ENCODE data around the gene MORN1.

Gene MORN1

GRCh38 chr1:2295526-2295925, 95.8 kb downstream of the MORN1 start:
- Histone ChIP-seq H3K4me3 (replicated peaks; ENCODE audit: low read depth, low read length) (no peak overlapping the region), H3K27me3 (replicated peaks; ENCODE audit: control insufficient read depth, insufficient read depth, low read length) (no peaks in the 10 kb centered on the region), H3K36me3 (ENCODE audit: control insufficient read depth, insufficient read depth, low read length) (no peaks in the 10 kb centered on the region)
- no peak for DNase-seq (ENCODE audit: extremely low read depth, insufficient read length)
- TF ChIP-seq CTCF (IDR thresholded peaks at IDR 0.05; ENCODE audit: insufficient read depth, low read length, poor library complexity, severe bottlenecking), result no peak

- no peak for TF ChIP-seq CTCF (IDR thresholded peaks at IDR 0.05; ENCODE audit: insufficient read depth, low read length, poor library complexity, severe bottlenecking)
- no peak overlapping the region for H3K4me3 ChIP-seq (replicated peaks; ENCODE audit: low read depth, low read length)
- H3K36me3 ChIP-seq (ENCODE audit: control insufficient read depth, insufficient read depth, low read length), result no peaks in the 10 kb centered on the region
- no peak for DNase-seq (ENCODE audit: extremely low read depth, insufficient read length)
- H3K27me3 ChIP-seq (replicated peaks; ENCODE audit: control insufficient read depth, insufficient read depth, low read length), result no peaks in the 10 kb centered on the region
Observed at GRCh38 chr1:2294725-2295078, 96.7 kb downstream of the MORN1 start.

GRCh38 chr1:2294033-2294724, 97.2 kb downstream of the MORN1 start:
- DNase-seq (ENCODE audit: extremely low read depth, insufficient read length), result no peak
- Histone ChIP-seq H3K36me3 (ENCODE audit: control insufficient read depth, insufficient read depth, low read length) (no peaks in the 10 kb centered on the region), H3K4me3 (replicated peaks; ENCODE audit: low read depth, low read length) (no peak overlapping the region), H3K27me3 (replicated peaks; ENCODE audit: control insufficient read depth, insufficient read depth, low read length) (no peaks in the 10 kb centered on the region)
- no peak for TF ChIP-seq CTCF (IDR thresholded peaks at IDR 0.05; ENCODE audit: insufficient read depth, low read length, poor library complexity, severe bottlenecking)

GRCh38 chr1:2292725-2293450, 98.5 kb downstream of the MORN1 start:
- Histone ChIP-seq H3K4me3 (replicated peaks; ENCODE audit: low read depth, low read length) (no peak overlapping the region), H3K36me3 (ENCODE audit: control insufficient read depth, insufficient read depth, low read length) (no peaks in the 10 kb centered on the region), H3K27me3 (replicated peaks; ENCODE audit: control insufficient read depth, insufficient read depth, low read length) (no peaks in the 10 kb centered on the region)
- no peak for TF ChIP-seq CTCF (IDR thresholded peaks at IDR 0.05; ENCODE audit: insufficient read depth, low read length, poor library complexity, severe bottlenecking)
- DNase-seq (ENCODE audit: extremely low read depth, insufficient read length), result no peak

- Histone ChIP-seq H3K27me3 (replicated peaks; ENCODE audit: control insufficient read depth, insufficient read depth, low read length) (no peaks in the 10 kb centered on the region), H3K4me3 (replicated peaks; ENCODE audit: low read depth, low read length) (no peak overlapping the region), H3K36me3 (ENCODE audit: control insufficient read depth, insufficient read depth, low read length) (no peaks in the 10 kb centered on the region)
- TF ChIP-seq CTCF (IDR thresholded peaks at IDR 0.05; ENCODE audit: insufficient read depth, low read length, poor library complexity, severe bottlenecking), result no peak
- DNase-seq (ENCODE audit: extremely low read depth, insufficient read length), result no peak
Observed at GRCh38 chr1:2291577-2291976, 99.8 kb downstream of the MORN1 start.

Data from GM06990 (cell line).